PFSK-1 (cell line): ENCODE data around the gene ERC2.

Experiments
- POLR2AphosphoS5 ChIP-seq: IDR thresholded peaks from 2 replicates; pipeline ENCODE4 v1.6.1; 2012; ENCODE audit warnings: low read depth, mild to moderate bottlenecking, control low read depth, low read length, moderate library complexity
- TAF1 ChIP-seq: IDR thresholded peaks from 2 replicates; pipeline ENCODE4 v1.6.1; 2012; ENCODE audit warnings: low read length, control low read depth, borderline replicate concordance; ENCODE audit not compliant: insufficient read depth
- TF ChIP-seq, protein P1 (sequence below), 2 experiments: IDR thresholded peaks; 2 replicates each; pipeline versions ENCODE4 v1.6.1 to v1.8.0; 2011 to 2012; ENCODE audit warnings: low read depth in 2 of 2, low read length in 2 of 2, control low read depth in 1 of 2, inconsistent platforms in 1 of 2, mild to moderate bottlenecking in 1 of 2, moderate library complexity in 1 of 2; ENCODE audit not compliant: insufficient read depth in 1 of 2

DNA sequence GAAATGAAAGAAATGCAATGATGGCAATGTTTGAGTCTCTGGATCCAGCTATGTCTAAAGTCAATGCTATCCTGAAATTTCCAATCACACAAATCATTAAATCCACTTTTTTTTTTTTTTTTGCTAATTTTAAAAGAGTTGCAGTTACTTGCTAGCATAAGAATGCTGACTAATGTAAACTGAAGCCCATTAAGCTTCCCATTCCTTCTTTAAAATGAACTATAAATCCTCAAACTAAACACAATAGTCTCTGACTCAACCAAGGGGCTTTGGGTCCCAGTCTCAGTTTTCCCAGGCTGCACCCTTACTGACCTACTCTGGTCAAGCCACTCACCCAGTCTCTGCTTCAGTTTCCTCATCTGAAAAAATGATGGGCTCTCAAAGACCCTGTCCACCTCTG, 361.1 kb downstream of the ERC2 start:
- TF ChIP-seq, protein P1, sequence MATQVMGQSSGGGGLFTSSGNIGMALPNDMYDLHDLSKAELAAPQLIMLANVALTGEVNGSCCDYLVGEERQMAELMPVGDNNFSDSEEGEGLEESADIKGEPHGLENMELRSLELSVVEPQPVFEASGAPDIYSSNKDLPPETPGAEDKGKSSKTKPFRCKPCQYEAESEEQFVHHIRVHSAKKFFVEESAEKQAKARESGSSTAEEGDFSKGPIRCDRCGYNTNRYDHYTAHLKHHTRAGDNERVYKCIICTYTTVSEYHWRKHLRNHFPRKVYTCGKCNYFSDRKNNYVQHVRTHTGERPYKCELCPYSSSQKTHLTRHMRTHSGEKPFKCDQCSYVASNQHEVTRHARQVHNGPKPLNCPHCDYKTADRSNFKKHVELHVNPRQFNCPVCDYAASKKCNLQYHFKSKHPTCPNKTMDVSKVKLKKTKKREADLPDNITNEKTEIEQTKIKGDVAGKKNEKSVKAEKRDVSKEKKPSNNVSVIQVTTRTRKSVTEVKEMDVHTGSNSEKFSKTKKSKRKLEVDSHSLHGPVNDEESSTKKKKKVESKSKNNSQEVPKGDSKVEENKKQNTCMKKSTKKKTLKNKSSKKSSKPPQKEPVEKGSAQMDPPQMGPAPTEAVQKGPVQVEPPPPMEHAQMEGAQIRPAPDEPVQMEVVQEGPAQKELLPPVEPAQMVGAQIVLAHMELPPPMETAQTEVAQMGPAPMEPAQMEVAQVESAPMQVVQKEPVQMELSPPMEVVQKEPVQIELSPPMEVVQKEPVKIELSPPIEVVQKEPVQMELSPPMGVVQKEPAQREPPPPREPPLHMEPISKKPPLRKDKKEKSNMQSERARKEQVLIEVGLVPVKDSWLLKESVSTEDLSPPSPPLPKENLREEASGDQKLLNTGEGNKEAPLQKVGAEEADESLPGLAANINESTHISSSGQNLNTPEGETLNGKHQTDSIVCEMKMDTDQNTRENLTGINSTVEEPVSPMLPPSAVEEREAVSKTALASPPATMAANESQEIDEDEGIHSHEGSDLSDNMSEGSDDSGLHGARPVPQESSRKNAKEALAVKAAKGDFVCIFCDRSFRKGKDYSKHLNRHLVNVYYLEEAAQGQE (IDR thresholded peaks at IDR 0.05; ENCODE audit: insufficient read depth in 1 of 2, low read depth in 2 of 2, low read length in 2 of 2) = no peak
- TF ChIP-seq POLR2AphosphoS5 = no peak
- no peak for TF ChIP-seq TAF1
